SIG-M5 (cell line): ENCODE data around the gene BAG5.
"Not testable (repeated sequence)": the region's sequence is repeated elsewhere in the genome, so short reads cannot be mapped to it uniquely, and the experiment has no call there.

ENCODE experiments used
- DNase-seq: peaks from one replicate; lab custom pipeline; 2025; lab: John Stamatoyannopoulos, UW

BAG5 gene, protein sequence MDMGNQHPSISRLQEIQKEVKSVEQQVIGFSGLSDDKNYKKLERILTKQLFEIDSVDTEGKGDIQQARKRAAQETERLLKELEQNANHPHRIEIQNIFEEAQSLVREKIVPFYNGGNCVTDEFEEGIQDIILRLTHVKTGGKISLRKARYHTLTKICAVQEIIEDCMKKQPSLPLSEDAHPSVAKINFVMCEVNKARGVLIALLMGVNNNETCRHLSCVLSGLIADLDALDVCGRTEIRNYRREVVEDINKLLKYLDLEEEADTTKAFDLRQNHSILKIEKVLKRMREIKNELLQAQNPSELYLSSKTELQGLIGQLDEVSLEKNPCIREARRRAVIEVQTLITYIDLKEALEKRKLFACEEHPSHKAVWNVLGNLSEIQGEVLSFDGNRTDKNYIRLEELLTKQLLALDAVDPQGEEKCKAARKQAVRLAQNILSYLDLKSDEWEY

DNA sequence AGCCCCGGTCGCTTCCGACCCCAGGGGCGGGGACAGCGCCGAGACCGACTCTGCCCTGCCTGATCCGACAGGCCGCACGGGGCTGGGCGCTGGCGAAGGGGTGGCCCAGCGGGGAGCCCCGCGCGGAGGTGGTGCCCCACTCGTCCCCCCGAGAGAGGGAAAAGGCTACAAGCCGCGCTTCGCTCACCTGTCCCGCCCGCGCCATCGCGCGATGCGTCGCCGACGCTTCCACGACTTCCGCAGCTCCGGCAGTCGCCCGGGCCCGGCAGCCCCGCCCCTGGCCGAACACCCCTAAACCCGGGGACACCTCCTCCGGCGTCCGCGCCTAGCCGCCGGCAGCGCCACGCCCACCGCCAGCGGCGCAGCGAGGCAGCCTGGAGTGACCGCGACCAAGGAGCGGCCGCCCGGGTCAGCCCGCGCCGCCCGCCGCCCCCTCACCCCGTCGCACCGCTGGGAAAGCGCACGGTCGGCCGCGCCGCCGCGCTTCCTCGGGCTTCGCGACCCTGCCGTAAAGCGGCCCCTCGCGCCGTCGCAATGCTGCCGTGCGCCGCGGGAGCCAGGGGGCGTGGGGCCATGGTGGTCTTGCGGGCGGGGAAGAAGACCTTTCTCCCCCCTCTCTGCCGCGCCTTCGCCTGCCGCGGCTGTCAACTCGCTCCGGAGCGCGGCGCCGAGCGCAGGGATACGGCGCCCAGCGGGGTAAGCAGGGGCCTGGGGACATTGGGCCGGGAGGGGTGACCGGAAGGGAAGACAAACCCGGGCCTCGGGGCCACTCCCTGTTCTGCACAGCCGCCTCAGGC lies at the start of gene BAG5, which contains the start of gene COA8:
Gene BAG5 (minus strand): TSS at position 229 of the 797 bp plus-strand sequence. CDS start 1,493 bp downstream, outside the sequence.
Gene COA8 (plus strand): TSS at position 532 of the 797 bp plus-strand sequence. CDS start 42 bp downstream, at position 574.
- DNase-seq: no peak

DNA sequence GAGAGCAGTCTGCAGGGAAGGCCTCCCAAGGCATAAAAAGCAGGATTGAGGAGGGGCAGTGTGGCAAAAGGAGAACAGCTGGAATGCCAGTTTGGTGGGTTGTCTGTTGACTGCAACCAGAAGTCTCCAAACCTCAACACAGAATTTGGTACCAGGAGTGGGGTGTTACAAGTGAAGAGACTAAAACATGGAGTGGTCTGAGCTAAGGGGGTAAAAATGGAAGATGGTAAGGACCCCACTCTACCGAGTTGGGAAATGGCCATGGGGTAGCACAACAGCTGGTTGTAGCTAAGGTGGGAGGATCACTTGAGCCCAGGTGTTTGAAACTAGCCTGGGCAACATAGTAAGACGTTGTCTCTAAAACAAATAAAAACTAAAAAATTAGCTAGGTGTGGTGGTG lies 48.8 kb upstream of the BAG5 start:
- no peak for DNase-seq

- not testable (repeated sequence) for DNase-seq
Measured at GRCh38 chr14:103609081-103609480, 46.6 kb upstream of the BAG5 start.

DNA sequence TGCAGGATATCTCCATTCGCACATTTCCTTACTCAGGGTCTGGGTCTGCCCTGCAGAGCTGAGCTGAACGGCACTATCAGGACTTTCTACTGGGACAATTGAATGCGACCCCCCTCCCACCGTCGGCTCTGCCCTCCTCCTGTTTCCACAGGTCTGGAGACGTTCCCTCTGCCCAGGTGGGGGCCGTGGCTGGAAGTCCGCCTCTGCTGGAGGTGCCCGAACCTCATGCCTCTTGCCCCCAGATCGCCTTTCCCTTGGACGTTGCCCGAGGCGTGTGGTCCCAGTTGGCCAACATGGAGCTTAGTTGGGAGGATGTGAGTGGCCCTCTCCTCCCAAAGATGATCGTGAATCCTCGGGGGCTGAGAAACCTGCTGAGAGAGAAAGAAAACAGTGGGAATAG lies 45.4 kb upstream of the BAG5 start:
- DNase-seq: no peak

DNA sequence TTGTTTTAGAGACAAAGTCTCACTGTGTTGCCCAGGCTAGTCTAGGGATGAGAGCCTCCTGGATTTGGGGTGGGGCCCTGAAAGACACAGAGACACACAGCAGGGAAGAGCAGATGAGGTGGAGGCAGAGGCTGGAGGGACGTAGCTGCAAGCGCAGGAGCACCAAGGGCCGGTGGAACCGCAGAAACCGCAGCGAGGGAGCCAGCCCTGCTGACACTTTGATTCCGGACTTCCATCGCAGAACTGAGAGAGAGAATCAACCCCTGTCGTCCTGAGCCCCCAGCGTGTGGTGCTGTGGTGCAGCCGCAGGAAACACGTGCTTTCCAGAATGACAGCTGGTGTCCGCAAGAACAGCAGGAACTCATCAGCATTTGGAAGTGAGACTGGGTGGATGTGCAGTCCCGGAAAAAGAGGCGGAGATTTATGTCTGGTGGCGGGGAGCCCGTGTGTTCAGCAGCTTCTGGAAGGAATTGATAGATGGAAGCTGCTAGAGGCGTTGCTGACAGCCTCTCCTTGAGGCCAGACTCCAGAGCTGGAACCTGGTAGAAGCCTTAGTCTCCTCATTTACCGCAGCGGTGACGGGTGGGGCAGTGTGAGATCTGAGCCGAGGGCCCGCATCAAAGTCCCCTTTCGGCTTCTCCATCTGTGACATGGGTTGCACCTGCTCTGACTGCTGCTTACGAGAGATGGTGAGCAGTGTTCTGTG lies 44.7 kb upstream of the BAG5 start:
- DNase-seq: peak; percentile 45

DNA sequence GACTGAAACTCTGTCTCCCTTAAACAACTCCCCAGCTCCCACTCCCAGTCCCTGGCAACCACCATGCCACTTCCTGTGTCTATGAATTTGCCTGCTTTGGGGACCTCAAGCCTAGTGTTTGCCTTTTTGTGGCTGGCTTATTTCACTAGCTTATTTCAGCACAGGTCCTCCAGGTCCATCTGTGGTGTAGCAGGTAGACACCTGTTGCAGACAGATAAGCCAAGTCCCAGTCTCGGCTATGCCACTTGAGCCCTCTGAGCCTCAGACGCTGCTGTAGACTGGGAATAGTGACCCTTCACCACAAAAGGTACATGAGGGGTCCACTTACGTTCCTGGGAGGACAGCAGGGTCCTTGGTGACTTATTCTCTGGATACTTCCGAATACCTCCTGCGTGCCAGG lies 42.2 kb upstream of the BAG5 start:
- no peak for DNase-seq

- no peak for DNase-seq
Measured at GRCh38 chr14:103600503-103600902, 38.0 kb upstream of the BAG5 start.

DNA sequence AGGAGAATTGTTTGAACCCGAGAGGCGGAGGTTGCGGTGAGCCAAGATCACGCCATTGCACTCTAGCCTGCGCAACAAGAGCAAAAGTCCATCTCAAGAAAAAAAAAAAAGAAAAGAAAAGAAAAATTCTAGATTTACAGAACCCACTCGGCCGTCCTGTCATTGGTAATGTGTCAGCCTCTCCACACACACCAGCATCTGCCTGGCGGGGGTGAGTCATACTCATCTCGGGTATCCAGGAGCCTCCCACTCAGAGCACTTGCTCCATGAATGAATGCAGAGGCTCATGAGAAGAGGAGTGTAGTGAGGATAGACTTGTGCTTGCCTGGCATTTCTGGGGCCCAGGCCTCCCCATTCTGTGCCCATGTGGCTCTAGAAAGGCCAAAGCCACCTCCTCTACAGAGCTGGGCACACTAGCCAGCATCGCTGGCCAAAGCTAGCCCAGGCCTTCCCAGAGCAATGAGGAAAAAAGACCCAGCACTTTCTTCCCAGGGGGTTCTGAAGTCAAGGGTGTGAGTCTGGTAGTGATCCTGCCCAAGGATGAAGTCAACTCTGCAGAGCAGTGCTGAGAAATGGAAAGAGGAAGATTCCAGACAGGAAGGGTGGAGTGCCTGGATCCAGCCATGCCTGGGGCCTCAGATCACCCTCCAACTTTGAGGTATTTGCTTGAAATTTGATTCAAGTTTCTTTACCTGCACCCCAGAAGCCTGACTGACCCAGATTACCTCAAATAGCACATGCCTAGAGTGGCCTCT lies 35.3 kb upstream of the BAG5 start:
- DNase-seq: no peak

GRCh38 chr14:103594265-103594664 lies 31.8 kb upstream of the BAG5 start:
- no peak for DNase-seq

GRCh38 chr14:103593577-103593976 lies 31.1 kb upstream of the BAG5 start:
- DNase-seq: no peak

DNA sequence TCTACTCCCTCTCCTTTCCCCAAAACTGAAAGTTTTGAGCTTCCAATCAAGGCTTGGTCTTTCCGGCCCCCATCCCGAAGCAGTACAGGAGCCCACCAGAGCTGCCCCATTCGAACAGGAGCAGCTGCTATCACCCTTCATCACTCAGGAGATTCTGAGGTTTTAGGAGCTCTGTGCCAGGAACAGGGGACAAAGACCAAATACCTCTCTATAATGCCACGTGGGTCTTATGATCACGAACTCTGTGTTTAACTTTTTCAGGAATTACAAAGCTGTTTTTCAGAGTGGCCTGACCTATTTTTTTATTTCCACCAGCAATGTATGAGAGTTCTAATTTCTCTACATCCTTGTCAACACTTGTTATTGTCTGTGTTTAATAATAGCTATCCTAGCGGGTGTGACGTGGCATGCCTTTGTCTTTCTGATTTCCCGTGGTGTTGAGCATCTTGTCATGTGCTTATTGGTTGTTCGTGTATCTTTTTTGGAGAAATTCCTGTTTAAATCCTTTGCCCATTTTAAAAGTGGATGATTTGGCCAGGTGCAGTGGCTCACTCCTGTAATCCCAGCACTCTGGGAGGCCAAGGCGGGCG lies 22.0 kb upstream of the BAG5 start:
- no peak for DNase-seq

- no peak for DNase-seq
Measured at GRCh38 chr14:103581954-103582703, 19.7 kb upstream of the BAG5 start.

DNA sequence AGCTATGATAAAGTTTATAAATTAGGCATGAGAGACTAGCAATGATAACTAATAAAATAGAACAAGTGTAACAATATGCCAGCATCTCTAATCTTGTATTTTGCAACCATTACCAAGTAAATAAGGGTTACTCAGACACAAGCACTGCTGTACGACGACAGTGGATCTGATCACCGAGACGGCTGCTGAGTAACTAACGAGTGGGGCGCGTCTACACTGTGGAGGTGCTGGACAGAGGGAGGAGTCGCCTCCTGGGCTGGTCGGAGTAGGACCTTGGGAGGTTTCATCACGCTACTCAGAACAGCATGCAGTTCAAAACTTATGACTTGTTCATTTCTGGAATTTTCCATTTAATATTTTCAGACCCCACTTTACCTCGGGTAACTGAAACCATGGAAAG lies 18.7 kb upstream of the BAG5 start:
- DNase-seq: no peak

DNA sequence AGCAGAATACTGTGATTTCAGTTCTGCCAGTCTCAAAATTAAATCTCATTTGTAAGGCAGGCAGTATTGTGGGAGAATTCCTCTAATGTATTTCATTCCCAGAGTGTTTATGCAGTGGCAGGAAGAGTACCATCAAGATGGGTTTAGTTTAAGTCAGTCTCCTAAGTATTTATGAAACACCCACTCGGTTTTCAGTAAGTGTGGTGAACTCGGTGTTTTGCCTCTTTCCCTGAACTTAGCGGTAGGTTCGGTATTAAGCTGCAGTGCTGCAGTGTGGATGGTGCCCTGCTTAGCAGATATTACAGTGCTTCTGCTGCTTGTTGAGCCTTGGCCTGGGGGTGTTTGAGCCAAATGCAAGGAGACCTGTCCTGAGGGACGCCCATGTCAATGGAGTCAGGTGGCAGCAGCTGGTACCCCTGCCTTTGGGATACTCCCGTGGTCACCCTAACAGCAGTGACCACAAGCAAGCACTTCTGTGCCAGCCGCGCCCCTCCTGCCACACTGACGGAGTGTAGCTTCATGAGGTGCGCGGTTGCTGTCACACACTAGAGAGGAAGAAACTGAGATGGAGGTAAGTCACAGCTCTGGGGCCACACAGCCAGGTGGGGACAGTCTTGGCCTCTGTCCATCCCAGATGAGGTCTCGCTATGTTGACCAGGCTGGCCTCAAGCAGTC lies 16.1 kb upstream of the BAG5 start:
- no peak for DNase-seq

DNA sequence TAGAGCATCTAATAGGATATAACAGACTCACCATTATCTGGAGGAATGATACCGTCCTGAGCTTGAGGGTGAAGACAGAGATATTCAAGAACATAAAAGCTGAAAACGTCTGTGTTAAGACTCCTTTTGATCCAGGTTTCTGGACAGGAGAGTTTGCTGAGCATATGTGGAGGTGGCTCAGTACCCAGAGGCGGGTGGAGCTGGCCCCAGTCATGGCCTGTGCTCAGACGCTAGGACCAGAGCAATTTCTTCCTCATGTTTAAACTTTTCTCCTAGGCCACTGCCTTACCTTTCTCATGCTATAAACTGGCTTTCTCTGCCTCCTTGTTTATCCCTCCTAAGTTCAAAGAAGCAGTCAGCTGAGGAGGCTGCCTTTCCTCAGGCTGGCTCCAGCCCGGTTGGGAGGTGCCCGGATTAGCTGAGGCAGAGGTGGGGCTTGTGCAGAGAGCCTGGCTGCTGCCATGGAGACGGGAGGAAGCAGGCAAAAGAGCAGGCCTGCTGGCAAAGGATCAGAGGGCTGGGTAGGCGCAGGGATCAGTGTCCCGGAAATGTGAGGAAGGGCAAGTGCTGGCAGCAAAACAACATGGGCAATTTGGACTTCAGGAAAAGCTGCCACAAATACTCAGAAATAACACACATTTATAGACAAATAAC lies 14.0 kb upstream of the BAG5 start:
- DNase-seq: no peak

DNA sequence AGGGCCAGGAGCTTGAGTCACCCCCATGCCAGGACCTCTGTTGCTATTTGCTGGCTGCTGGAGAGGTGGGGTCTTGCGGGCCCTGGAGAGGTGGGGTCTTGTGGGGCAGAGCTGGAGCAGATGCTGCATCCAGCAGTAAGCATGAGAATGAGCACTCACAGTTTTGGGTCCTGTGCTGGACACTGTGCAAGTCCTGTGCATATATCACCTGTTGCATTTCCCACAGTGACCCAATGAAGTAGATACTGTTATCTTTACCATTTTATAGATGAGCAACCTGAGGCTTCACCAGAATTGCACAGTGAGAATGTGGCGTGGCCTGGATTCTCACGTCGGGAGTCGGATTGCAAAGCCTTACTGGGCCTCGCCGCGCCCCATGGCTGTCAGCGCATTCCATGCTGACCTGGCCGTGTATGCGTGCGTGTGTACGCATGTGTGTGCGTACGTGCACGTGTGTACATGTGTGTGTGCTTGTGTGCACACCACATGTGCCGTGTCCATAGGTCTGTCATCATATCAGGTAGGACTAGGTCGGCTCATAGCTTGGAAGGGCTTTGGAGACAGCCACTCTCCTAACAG lies 12.3 kb upstream of the BAG5 start:
- no peak for DNase-seq

DNA sequence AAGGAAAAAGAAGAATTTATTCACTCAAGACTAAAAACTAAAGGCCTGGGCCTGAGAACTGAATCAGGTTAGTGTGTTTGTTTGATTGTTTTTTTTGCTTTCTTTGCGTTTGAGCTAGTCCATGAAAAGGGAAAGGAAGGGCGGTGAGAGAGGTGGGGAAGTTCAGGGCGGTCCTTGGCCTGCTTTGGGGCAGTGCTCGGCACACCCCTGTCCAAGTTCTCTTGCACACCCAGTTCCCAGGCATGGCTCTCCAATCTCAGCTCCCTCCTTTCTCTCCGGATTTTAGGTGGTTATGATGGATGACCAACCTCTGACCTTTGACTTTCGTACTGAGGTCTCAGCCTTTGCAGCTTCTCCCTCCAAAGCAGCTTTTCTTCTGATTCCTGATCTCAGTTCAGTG lies 11.6 kb upstream of the BAG5 start:
- DNase-seq: no peak

DNA sequence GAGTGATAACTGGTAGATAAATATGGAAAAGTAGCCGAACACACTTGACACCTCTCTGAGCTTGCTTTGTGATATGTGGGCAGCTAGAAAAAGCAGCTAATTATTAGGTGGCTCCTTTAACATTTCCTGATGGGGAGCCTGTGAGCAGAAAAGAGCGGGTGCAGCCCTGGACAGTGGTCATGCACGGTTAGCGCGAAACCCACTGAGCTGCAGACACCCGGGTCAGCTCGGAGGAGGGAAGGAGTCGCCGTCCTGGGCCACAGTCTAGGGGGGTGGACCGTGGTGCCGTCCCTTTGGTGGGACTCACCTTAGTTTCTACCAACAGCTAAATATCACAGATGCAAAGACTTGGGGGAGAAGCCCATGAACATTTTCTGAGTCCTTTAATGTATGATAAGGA lies 7.0 kb upstream of the BAG5 start:
- DNase-seq: no peak

- DNase-seq: no peak
Measured at GRCh38 chr14:103568952-103569351, 6.5 kb upstream of the BAG5 start.
